Cardiac muscle cell (in vitro differentiated cells and primary cell): ENCODE results near the gene DAD1. TPM values are rescaled to one million over a fixed set of nuclear protein-coding genes. Genes with fewer than 3 reads are reported as not detected.
"Not testable (repeated sequence)": the region's sequence is repeated elsewhere in the genome, so short reads cannot be mapped to it uniquely, and the experiment has no call there.

Experiments used
- DNase-seq, 2 donors: peaks; one replicate each; pipeline versions ENCODE4 v3.0.0 to v3.0.0-alpha.2; 2010 to 2017; ENCODE audit warnings: low read depth in 1 of 2, low spot score in 1 of 2
- H3K27ac ChIP-seq: fragments of 200-600 bp; sonication (generic); 2 replicates; pipeline ENCODE4 v1.5.1; 2016
- H3K27me3 ChIP-seq: fragments of 200-600 bp; sonication (generic); 2 replicates; pipeline ENCODE4 v1.6.0; 2016; ENCODE audit warnings: control low read depth
- H3K36me3 ChIP-seq: fragments of 200-600 bp; sonication (generic); 2 replicates; pipeline ENCODE4 v1.5.1; 2016; ENCODE audit warnings: control low read depth
- H3K4me1 ChIP-seq: fragments of 200-600 bp; sonication (generic); 2 replicates; pipeline ENCODE4 v1.8.1; 2017; ENCODE audit warnings: low read depth, mild to moderate bottlenecking, mixed run types
- H3K4me3 ChIP-seq: fragments of 200-600 bp; sonication (generic); 2 replicates; pipeline ENCODE4 v1.5.1; 2016; ENCODE audit warnings: mild to moderate bottlenecking
- H3K9me3 ChIP-seq: fragments of 200-600 bp; sonication (generic); 2 replicates; pipeline ENCODE4 v1.5.1; 2017; ENCODE audit warnings: low read depth, mild to moderate bottlenecking, control low read depth
- CTCF ChIP-seq: IDR thresholded peaks from 2 replicates; pipeline ENCODE4 v1.5.1; 2012; ENCODE audit warnings: low read depth, mild to moderate bottlenecking, low read length
- polyA plus RNA-seq: library from polyadenylated mRNA; unstranded; fragments of >200 nt; fragmentation: Nextera tagmentation; extraction: Ambion mirVana; gene quantifications from 2 replicates; pipeline ENCODE4 v1.2.1, GENCODE V29; 2016
- total RNA-seq: library from RNA; depleted of rRNA; stranded (reverse); fragments of >200 nt; gene quantifications from 2 replicates; pipeline ENCODE4 v1.2.3, GENCODE V29; 2016

Gene DAD1
- total and polyA plus RNA-seq, 2 experiments from 2014 or later = 103 to 444 TPM

- Histone ChIP-seq H3K27ac (no peak overlapping the region), H3K4me1 (no peaks in the 10 kb centered on the region), H3K36me3 (no peaks in the 10 kb centered on the region), H3K27me3 (peaks cover 13% of the 10 kb centered on the region), H3K9me3 (no peaks in the 10 kb centered on the region), H3K4me3 (no peak overlapping the region)
- DNase-seq = no peak
- TF ChIP-seq CTCF = no peak
Measured at GRCh38 chr14:22544881-22545420, 44.1 kb downstream of the DAD1 start.

- H3K4me1 ChIP-seq = no peaks in the 10 kb centered on the region
- no peak for TF ChIP-seq CTCF
- no peaks in the 10 kb centered on the region for H3K36me3 ChIP-seq
- peaks cover 13% of the 10 kb centered on the region for H3K27me3 ChIP-seq
- no peak overlapping the region for H3K27ac ChIP-seq
- no peaks in the 10 kb centered on the region for H3K9me3 ChIP-seq
- no peak for DNase-seq
- H3K4me3 ChIP-seq = no peak overlapping the region
Measured at GRCh38 chr14:22544406-22544805, 44.6 kb downstream of the DAD1 start.

GRCh38 chr14:22543570-22544357 is 45.3 kb downstream of the DAD1 start:
- H3K27ac ChIP-seq, H3K36me3 ChIP-seq, DNase-seq, H3K4me1 ChIP-seq, H3K4me3 ChIP-seq, H3K9me3 ChIP-seq: not testable (repeated sequence)
- H3K27me3 ChIP-seq = peaks cover 13% of the 10 kb centered on the region

- TF ChIP-seq CTCF = no peak
- DNase-seq = no peak
- Histone ChIP-seq H3K27ac (no peak overlapping the region), H3K9me3 (no peaks in the 10 kb centered on the region), H3K27me3 (peaks cover 13% of the 10 kb centered on the region), H3K4me3 (no peak overlapping the region), H3K4me1 (peaks cover 9% of the 10 kb centered on the region), H3K36me3 (no peaks in the 10 kb centered on the region)
Measured at GRCh38 chr14:22542360-22542759, 46.7 kb downstream of the DAD1 start.

GRCh38 chr14:22541721-22542120 is 47.3 kb downstream of the DAD1 start:
- Histone ChIP-seq H3K9me3 (no peaks in the 10 kb centered on the region), H3K27ac (no peak overlapping the region), H3K4me3 (no peak overlapping the region), H3K36me3 (no peaks in the 10 kb centered on the region), H3K27me3 (peaks cover 13% of the 10 kb centered on the region), H3K4me1 (peaks cover 9% of the 10 kb centered on the region)
- TF ChIP-seq CTCF = no peak
- no peak for DNase-seq

GRCh38 chr14:22540811-22541360 is 48.1 kb downstream of the DAD1 start:
- H3K27ac ChIP-seq = no peak overlapping the region
- DNase-seq = no peak
- no peak overlapping the region for H3K4me3 ChIP-seq
- TF ChIP-seq CTCF = no peak
- peaks cover 8% of the 10 kb centered on the region for H3K27me3 ChIP-seq
- peaks cover 9% of the 10 kb centered on the region for H3K4me1 ChIP-seq
- H3K9me3 ChIP-seq = no peaks in the 10 kb centered on the region
- no peaks in the 10 kb centered on the region for H3K36me3 ChIP-seq
